GM18511 (cell line): ENCODE measurements around the gene NPIPA8.
"Not testable (repeated sequence)": the region's sequence is repeated elsewhere in the genome, so short reads cannot be mapped to it uniquely, and the experiment has no call there.

Source experiments
- ATAC-seq: cut with Tn5 transposase; IDR thresholded peaks from one replicate; pipeline ENCODE4 v1.9.1; 2021; ENCODE audit warnings: mild to moderate bottlenecking, moderate library complexity; ENCODE audit not compliant: unreplicated experiment

Gene NPIPA8

DNA sequence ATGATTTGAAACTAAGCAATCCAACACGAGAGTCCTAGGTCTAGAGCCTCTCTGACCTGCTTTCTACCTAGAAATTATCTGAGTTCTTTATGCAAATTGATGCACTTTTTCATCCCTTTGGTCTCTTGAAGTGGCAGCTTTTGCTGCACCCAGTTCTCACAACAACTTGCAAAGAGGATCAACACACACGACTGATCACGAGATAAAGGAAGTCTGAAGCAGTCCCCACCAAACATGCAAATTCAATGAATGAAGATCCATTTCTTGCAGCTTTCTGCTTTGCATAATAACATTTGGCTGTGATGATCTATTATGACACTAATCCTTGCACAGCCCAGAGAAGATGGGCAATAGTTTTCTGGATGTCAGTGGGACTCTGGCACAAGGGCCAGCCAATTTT lies 56.2 kb downstream of the NPIPA8 start:
- not testable (repeated sequence) for ATAC-seq

DNA sequence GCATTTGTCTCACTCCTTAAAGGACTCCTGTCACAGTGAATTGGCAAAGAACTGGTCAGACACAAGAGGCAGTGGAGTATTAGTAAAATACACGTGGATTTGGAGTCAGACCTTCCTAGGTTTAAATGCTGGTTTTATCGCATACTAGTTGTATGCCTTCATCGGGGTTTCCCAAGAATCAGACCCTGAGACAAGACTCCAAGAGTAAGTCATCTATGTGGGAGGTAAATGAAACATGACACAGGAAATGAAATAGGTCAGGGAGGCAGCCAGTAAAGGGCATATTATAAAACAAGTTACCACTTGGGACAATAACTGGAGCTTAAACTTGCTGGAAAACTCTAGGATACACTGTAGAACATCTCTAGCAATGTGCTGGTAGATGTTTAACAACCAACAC lies 59.8 kb downstream of the NPIPA8 start:
- ATAC-seq: not testable (repeated sequence)

- ATAC-seq: not testable (repeated sequence)
Observed at GRCh38 chr16:18270171-18270570, 66.4 kb downstream of the NPIPA8 start.
